NCI-H1694 (cell line): ENCODE measurements around the gene MT1HL1.
"Not testable (repeated sequence)": the region's sequence is repeated elsewhere in the genome, so short reads cannot be mapped to it uniquely, and the experiment has no call there.

Experiments
- DNase-seq: peaks from one replicate; lab custom pipeline; 2025; lab: John Stamatoyannopoulos, UW

The MT1HL1 gene

DNA sequence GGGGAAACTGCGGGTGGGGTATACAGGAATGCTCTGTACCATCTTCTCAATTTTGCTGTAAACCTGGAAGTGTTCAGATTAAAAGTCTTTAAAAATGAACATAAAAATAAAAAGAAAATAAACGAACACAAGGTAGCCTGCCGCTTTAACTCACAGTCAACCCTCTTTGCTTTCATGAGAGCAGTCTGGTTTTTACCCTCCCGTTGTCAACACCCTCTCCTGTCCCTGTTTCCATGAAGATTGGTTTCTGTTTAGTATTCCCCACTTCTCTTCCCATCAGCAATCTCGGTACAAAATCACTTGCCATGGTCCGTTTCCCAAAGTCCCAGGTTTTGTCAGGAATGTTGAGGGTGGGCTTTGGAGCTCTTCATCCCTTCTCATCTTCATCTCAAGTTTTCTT, 28.8 kb downstream of the MT1HL1 start:
- no peak for DNase-seq

DNA sequence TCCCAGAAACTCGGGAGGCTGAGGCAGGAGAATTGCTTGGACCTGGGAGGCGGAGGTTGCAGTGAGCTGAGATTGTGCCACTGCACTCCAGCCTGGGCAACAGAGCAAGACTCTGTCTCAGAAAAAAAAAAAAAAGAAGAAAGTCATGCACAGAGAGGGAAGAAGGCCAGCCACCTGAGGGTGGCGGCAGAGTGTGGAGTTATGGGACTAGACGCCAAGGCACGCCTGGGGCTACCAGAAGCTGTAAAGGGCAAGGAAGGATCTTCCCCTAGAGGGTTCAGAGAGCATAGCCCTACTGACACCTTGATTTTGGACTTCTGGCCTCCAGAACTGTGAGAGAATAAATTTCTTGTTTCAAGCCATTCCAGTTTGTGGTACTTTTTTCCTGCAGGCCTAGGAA, 30.2 kb downstream of the MT1HL1 start:
- DNase-seq, result not testable (repeated sequence)

DNA sequence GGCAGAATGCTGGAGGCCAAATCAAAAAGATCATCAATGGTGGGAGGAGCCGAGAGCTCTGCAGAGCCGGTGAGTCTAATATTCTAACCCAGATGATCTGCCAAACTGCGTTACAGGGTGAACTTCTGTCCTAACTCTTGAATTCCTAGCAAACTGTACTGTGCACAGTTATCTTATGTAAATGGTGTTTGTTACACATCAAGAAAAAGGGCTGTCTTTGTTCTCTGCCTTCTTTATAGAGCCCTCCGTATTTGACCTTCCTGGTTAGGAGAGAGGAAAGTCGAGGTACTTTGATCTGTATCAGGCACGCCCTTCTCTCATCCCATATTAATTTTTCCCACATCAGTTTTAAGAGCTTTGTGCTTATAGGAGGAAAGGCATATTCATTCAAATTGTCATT, 37.6 kb downstream of the MT1HL1 start:
- no peak for DNase-seq

DNA sequence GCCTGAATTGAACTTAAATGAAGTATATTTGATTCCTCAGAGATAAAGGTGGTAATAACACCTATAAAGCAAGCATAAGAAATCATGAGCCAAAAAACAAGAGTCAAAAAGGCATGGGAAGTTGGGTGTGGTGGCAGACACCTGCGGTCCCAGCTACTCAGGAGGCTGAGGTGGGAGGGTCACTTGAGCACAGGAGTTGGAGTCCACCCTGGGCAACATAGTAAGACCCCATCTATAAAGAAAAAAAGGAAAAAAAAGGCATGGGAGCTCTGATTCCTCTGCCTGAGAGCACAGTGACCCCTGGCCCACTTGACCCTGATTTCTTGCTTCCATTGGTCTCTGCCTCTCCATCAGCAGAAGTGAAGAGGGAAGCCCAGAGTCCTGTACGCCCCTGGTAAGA, 40.3 kb downstream of the MT1HL1 start:
- DNase-seq, result no peak

DNA sequence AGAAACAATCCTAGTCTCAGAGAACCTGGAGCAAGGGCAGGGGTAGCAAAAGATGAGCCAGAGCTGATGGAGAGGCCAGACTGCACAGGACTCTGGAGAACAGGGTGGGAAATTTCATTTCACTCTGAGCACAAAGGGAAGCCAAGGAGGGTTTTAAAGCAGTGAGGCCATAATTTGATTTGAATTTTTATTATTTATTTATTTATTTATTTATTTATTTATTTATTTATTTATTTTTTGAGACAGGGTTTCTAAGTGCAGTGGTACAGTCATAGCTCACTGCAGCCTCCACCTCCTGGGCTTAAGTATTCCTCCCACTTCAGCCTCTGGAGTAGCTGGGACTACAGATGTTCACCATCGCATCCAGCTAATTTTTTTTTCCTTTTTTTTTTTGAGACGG, 45.1 kb downstream of the MT1HL1 start:
- no peak for DNase-seq

DNA sequence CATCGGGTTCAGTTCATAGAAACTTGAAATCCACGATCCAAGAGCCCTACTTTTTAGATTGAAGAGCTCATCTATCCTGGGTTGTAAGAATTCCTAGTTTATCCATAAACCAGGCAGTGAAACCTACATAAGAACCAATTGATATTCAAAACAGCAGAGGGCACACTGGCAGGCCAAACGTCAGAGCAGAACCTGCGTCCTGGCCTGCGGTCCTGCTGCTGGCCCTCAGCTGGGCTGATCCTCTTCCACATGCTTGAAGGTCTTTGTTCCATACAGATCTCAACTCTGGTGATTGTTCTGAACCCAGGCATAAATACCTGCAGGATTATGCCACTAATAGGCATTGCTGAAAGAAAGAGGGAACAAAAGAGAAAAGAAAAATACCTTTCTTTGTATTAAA, 47.0 kb downstream of the MT1HL1 start:
- DNase-seq, result no peak
